Panc1 (cell line): ENCODE results near the gene GMPPA. TPM values are rescaled to one million over a fixed set of nuclear protein-coding genes. Genes with fewer than 3 reads are reported as not detected.

ENCODE experiments used
- ATAC-seq: fragments of 200-7000 bp; cut with Tn5 transposase; 2 replicates; pipeline ENCODE4 v1.9.1; 2020; ENCODE audit warnings: mild to moderate bottlenecking, moderate library complexity
- BruUV-seq: library from RNA; stranded (reverse); fragments of 400-500 nt; replicated peaks from 2 replicates; lab custom pipeline; 2021; lab: Mats Ljungman, UMichigan
- CTCF ChIA-PET: fragments of 300-600 bp; sonication (Branson Sonifier 250); formaldehyde crosslinking; loops from one replicate; lab custom pipeline; 2022; ENCODE audit warnings: antibody characterized with exemption; lab: Charles Lee
- POLR2A ChIA-PET: fragments of 300-600 bp; sonication (Branson Sonifier 250); formaldehyde crosslinking; loops from one replicate; lab custom pipeline; 2022; ENCODE audit warnings: antibody characterized with exemption; lab: Charles Lee
- DNase-seq: peaks from one replicate; pipeline ENCODE4 v3.0.0-alpha.2; 2010; ENCODE audit warnings: low read depth, low spot score
- H3K27ac ChIP-seq: 2 replicates; pipeline ENCODE4 v1.5.1; 2011; ENCODE audit warnings: mild to moderate bottlenecking, low read length, inconsistent platforms
- H3K27me3 ChIP-seq: fragments of 200-500 bp; sonication (Bioruptor generic); 2 replicates; pipeline ENCODE4 v1.6.0; 2014; ENCODE audit warnings: low read length, inconsistent platforms; ENCODE audit not compliant: control insufficient read depth, insufficient read depth
- H3K36me3 ChIP-seq: fragments of 200-500 bp; sonication (Bioruptor generic); 2 replicates; pipeline ENCODE4 v1.5.1; 2014; ENCODE audit warnings: inconsistent platforms, mild to moderate bottlenecking, low read length, moderate library complexity; ENCODE audit not compliant: control insufficient read depth, insufficient read depth
- H3K4me1 ChIP-seq: 2 replicates; pipeline ENCODE4 v1.5.1; 2011; ENCODE audit warnings: inconsistent platforms, mild to moderate bottlenecking, low read length, moderate library complexity; ENCODE audit not compliant: control insufficient read depth, insufficient read depth
- H3K4me3 ChIP-seq, 2 experiments: 2 replicates each; pipeline ENCODE4 v1.5.1; 2011 to 2012; ENCODE audit warnings: low read depth in 2 of 2, low read length in 2 of 2, mild to moderate bottlenecking in 2 of 2, inconsistent platforms in 1 of 2, moderate library complexity in 1 of 2
- H3K9me3 ChIP-seq: fragments of 200-500 bp; sonication (Bioruptor generic); 2 replicates; pipeline ENCODE4 v1.5.1; 2014; ENCODE audit warnings: low read depth, mild to moderate bottlenecking, inconsistent platforms, low read length, moderate library complexity; ENCODE audit not compliant: control insufficient read depth, insufficient read depth
- POLR2AphosphoS5 ChIP-seq: IDR thresholded peaks from 2 replicates; pipeline ENCODE4 v1.6.1; 2012; ENCODE audit warnings: mild to moderate bottlenecking, low read depth, low read length, moderate library complexity
- SIN3A ChIP-seq: IDR thresholded peaks from 2 replicates; pipeline ENCODE4 v1.6.1; 2012; ENCODE audit warnings: low read depth, mild to moderate bottlenecking, low read length, moderate library complexity, borderline replicate concordance; ENCODE audit not compliant: insufficient read depth
- TCF7L2 ChIP-seq: IDR thresholded peaks from 2 replicates; pipeline ENCODE4 v1.6.1; 2011; ENCODE audit warnings: mild to moderate bottlenecking, low read depth, low read length, inconsistent platforms
- in situ Hi-C: cut with HindIII; loops from 2 replicates; pipeline ENCODE4 v1.10.0; 2016; ENCODE audit warnings: low sequenced_read_pairs, low pct_unique_long_range_greater_than_20kb
- intact Hi-C: fragments of 100-400 bp; cut with micrococcal nuclease; formaldehyde crosslinking; loops from one replicate; pipeline ENCODE4 v1.10.0; 2022; ENCODE audit not compliant: unreplicated experiment
- total RNA-seq: library from RNA; stranded (reverse); gene quantifications from one replicate; pipeline ENCODE4 v1.2.1, GENCODE V29; 2021; ENCODE audit not compliant: unreplicated experiment
- TF ChIP-seq, protein P1 (sequence below): fragments of 450-650 bp; IDR thresholded peaks from 2 replicates; pipeline ENCODE4 v1.5.1; 2017; ENCODE audit warnings: mild to moderate bottlenecking
- TF ChIP-seq, protein P2 (sequence below), 2 experiments: IDR thresholded peaks; 2 replicates each; pipeline ENCODE4 v1.6.1; 2011 to 2012; ENCODE audit warnings: low read depth in 2 of 2, control low read depth in 1 of 2, low read length in 1 of 2, mild to moderate bottlenecking in 1 of 2, moderate library complexity in 1 of 2; ENCODE audit not compliant: insufficient read depth in 1 of 2

Gene GMPPA
- total RNA-seq, 1 experiment from 2014 or later, result 66.2 TPM

DNA sequence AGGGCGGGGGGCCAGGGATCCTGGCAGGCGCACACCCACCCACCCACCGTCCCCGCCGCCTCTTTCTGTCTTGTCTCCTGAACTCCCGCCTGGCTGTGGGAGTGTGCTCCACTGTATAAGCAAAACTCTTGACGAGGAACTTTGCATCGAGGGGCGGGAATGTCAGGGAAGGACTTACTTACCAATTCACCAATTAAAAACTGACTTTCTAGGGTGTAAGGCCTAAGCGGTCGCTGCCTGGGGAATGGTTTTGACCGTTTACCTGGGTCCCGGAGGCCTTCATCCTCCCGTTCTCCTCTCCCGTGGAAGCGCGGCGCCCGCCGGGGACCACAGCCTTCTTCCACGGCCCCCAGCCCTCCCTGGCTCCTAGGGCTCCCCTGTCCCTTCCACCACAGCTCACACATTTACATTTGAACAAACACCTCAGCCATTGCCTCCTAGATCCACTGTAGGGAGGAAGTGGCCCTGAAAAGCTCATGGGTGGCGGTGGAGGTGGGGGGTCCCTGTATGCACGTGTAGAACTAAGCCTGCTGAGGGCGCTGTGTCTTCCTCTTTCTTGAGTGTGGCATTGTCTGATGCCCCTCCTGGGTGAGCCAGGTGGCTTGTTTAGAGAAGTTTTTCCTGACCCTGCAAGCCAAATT, 24.5 kb downstream of the GMPPA start:
- in situ Hi-C loops (no loop called here), intact Hi-C loops (no loop called here)
- Histone ChIP-seq H3K27ac (no peak overlapping the region), H3K36me3 (no peaks in the 10 kb centered on the region), H3K9me3 (no peaks in the 10 kb centered on the region), H3K4me1 (peaks cover 10% of the 10 kb centered on the region), H3K4me3 (no peak overlapping the region), H3K27me3 (no peaks in the 10 kb centered on the region; the same call in 1 of the 2 replicates)
- no TSS peak for BruUV-seq
- ChIA-PET CTCF (interaction anchor here (0.6 to 0.7 kb wide), 2 partner anchors 15 to 420 kb away, joined by 3 read pairs; no protein-coding TSS in a partner anchor), POLR2A (no interaction called here)
- TF ChIP-seq SIN3A, result no peak
- TF ChIP-seq POLR2AphosphoS5, result no peak
- no peak for TF ChIP-seq TCF7L2
- TF ChIP-seq, protein P1, sequence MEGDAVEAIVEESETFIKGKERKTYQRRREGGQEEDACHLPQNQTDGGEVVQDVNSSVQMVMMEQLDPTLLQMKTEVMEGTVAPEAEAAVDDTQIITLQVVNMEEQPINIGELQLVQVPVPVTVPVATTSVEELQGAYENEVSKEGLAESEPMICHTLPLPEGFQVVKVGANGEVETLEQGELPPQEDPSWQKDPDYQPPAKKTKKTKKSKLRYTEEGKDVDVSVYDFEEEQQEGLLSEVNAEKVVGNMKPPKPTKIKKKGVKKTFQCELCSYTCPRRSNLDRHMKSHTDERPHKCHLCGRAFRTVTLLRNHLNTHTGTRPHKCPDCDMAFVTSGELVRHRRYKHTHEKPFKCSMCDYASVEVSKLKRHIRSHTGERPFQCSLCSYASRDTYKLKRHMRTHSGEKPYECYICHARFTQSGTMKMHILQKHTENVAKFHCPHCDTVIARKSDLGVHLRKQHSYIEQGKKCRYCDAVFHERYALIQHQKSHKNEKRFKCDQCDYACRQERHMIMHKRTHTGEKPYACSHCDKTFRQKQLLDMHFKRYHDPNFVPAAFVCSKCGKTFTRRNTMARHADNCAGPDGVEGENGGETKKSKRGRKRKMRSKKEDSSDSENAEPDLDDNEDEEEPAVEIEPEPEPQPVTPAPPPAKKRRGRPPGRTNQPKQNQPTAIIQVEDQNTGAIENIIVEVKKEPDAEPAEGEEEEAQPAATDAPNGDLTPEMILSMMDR, result no peak
- TF ChIP-seq, protein P2, sequence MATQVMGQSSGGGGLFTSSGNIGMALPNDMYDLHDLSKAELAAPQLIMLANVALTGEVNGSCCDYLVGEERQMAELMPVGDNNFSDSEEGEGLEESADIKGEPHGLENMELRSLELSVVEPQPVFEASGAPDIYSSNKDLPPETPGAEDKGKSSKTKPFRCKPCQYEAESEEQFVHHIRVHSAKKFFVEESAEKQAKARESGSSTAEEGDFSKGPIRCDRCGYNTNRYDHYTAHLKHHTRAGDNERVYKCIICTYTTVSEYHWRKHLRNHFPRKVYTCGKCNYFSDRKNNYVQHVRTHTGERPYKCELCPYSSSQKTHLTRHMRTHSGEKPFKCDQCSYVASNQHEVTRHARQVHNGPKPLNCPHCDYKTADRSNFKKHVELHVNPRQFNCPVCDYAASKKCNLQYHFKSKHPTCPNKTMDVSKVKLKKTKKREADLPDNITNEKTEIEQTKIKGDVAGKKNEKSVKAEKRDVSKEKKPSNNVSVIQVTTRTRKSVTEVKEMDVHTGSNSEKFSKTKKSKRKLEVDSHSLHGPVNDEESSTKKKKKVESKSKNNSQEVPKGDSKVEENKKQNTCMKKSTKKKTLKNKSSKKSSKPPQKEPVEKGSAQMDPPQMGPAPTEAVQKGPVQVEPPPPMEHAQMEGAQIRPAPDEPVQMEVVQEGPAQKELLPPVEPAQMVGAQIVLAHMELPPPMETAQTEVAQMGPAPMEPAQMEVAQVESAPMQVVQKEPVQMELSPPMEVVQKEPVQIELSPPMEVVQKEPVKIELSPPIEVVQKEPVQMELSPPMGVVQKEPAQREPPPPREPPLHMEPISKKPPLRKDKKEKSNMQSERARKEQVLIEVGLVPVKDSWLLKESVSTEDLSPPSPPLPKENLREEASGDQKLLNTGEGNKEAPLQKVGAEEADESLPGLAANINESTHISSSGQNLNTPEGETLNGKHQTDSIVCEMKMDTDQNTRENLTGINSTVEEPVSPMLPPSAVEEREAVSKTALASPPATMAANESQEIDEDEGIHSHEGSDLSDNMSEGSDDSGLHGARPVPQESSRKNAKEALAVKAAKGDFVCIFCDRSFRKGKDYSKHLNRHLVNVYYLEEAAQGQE (IDR thresholded peaks at IDR 0.05; ENCODE audit: insufficient read depth in 1 of 2, low read depth in 2 of 2, low read length in 1 of 2), result no peak
- DNase-seq, result no peak
- ATAC-seq, result no peak

DNA sequence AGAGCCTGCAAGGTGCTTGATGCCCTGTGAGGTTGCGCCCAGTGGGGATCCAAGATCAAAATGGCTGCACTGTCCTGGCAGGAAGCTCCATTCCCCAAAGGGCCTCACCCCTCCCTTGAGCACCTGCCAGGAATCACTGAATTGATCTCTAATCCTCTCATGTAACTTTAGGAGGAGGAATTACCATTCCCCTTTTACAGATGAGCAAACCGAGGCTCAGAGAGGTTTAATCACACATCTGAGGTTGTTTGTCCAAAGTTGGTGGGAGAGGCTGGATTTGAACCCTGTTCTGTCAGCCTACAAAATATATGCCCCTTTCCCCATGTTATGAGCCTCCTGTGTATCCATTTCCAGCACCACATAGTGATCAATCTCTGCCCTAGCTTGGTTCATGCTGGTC, 26.1 kb downstream of the GMPPA start:
- Histone ChIP-seq H3K4me3 (no peak overlapping the region), H3K36me3 (no peaks in the 10 kb centered on the region), H3K27me3 (peaks cover 5% of the 10 kb centered on the region; the same call in 1 of the 2 replicates), H3K27ac (no peak overlapping the region), H3K9me3 (no peaks in the 10 kb centered on the region), H3K4me1 (peaks cover 10% of the 10 kb centered on the region)
- DNase-seq, result no peak
- in situ Hi-C loops, result no loop called here
- BruUV-seq, result no TSS peak
- TF ChIP-seq POLR2AphosphoS5 (no peak), SIN3A (no peak), TCF7L2 (no peak)
- TF ChIP-seq, protein P2 (IDR thresholded peaks at IDR 0.05; ENCODE audit: insufficient read depth in 1 of 2, low read depth in 2 of 2, low read length in 1 of 2), result no peak
- TF ChIP-seq, protein P1, result no peak
- no peak for ATAC-seq
- POLR2A ChIA-PET, result no interaction called here
- intact Hi-C loops, result loop anchor here (5.0 kb wide), 1 partner anchor 48 kb away; no protein-coding TSS in a partner anchor
- CTCF ChIA-PET, result no interaction called here
